Keratinocyte (primary cell): ENCODE results near the gene THOC6. TPM values are rescaled to one million over a fixed set of nuclear protein-coding genes. Genes with fewer than 3 reads are reported as not detected.

Experiments used
- polyA plus RNA-seq, 5 experiments: library from polyadenylated mRNA; depleted of rRNA in 3 of 5; stranded (reverse) in 3 of 5; stranded (forward) in 1 of 5; unstranded in 1 of 5; fragments of >200 nt; gene quantifications; 1 replicate in 1 of 5; 2 replicates in 3 of 5; 3 replicates in 1 of 5; pipeline versions ENCODE4 v1.2.1 to v1.2.3, GENCODE V29; 2011 to 2012; ENCODE audit warnings: missing spikeins in 2 of 5, low read depth in 1 of 5, low replicate concordance in 1 of 5
- small RNA-seq, 3 experiments: library from RNA; depleted of rRNA; stranded (forward); fragments of <200 nt; gene quantifications; one replicate each; pipeline ENCODE3, GENCODE V24; 2012; ENCODE audit warnings: low read depth in 3 of 3, low replicate concordance in 1 of 3; ENCODE audit not compliant: insufficient read length in 3 of 3

The THOC6 gene
- polyA plus RNA-seq, 1 donor (not counting 4 experiments of a cell fraction or from before 2014, with no cell fraction given) = 10.3 TPM

Small RNAs within 50 kb of the gene (small RNA-seq; reads per million reads assigned to genes)
- gene LINC00514 = 0 to 0.25 (median 0) reads per million in 3 experiments

Other genes starting within 250 kb of the THOC6 start
- 150 to 593 TPM (median 235 TPM) in 3 replicates for gene ELOB, start 246.8 kb upstream of the THOC6 start, polyA plus RNA-seq
- not detected in 3 replicates for gene PRSS33, start 236.5 kb upstream of the THOC6 start, polyA plus RNA-seq
- not detected in 3 replicates for gene PRSS41, start 225.6 kb upstream of the THOC6 start, polyA plus RNA-seq
- gene PRSS21, start 206.8 kb upstream of the THOC6 start, polyA plus RNA-seq = 0.52 to 1.0 TPM (median 0.99 TPM) in 3 replicates
- gene ZG16B, start 193.7 kb upstream of the THOC6 start, polyA plus RNA-seq = 1.7 to 2.6 TPM (median 2.1 TPM) in 3 replicates
- gene PRSS22, start 165.9 kb upstream of the THOC6 start, polyA plus RNA-seq = 2.2 to 3.7 TPM (median 3.5 TPM) in 3 replicates
- 10.1 to 20.7 TPM (median 13.6 TPM) in 3 replicates for gene FLYWCH2, start 140.8 kb upstream of the THOC6 start, polyA plus RNA-seq
- gene FLYWCH1, start 112.1 kb upstream of the THOC6 start, polyA plus RNA-seq = 16.2 to 21.7 TPM (median 20.2 TPM) in 3 replicates
- gene KREMEN2, start 59.8 kb upstream of the THOC6 start, polyA plus RNA-seq = 3.3 to 7.4 TPM (median 3.8 TPM) in 3 replicates
- gene PAQR4, start 54.7 kb upstream of the THOC6 start, polyA plus RNA-seq = 16.8 to 26.6 TPM (median 18.4 TPM) in 3 replicates
- gene PKMYT1, start 43.6 kb upstream of the THOC6 start, polyA plus RNA-seq = 3.0 to 16.0 TPM (median 6.9 TPM) in 3 replicates
- gene CLDN9, start 11.1 kb upstream of the THOC6 start, polyA plus RNA-seq = 0.02 TPM in 1 of 3 replicates, not detected in the others
- gene CLDN6, start 5.9 kb upstream of the THOC6 start, polyA plus RNA-seq = 0.12 TPM in 1 of 3 replicates, not detected in the others
- 147 to 250 TPM (median 188 TPM) in 3 replicates for gene TNFRSF12A, start 3.7 kb upstream of the THOC6 start, polyA plus RNA-seq
- gene HCFC1R1, start 93 bp upstream of the THOC6 start, polyA plus RNA-seq = 12.8 to 19.2 TPM (median 13.0 TPM) in 3 replicates
- gene BICDL2, start 12.9 kb downstream of the THOC6 start, polyA plus RNA-seq = 0.91 to 2.8 TPM (median 1.3 TPM) in 3 replicates
- gene MMP25, start 22.5 kb downstream of the THOC6 start, polyA plus RNA-seq = 0.09 to 0.17 TPM (median 0.17 TPM) in 3 replicates
- 0.28 to 0.67 TPM (median 0.31 TPM) in 3 replicates for gene IL32, start 41.6 kb downstream of the THOC6 start, polyA plus RNA-seq
- not detected in 3 replicates for gene ZSCAN10, start 75.3 kb downstream of the THOC6 start, polyA plus RNA-seq
- gene ZNF205, start 88.6 kb downstream of the THOC6 start, polyA plus RNA-seq = 6.0 to 8.7 TPM (median 8.1 TPM) in 3 replicates
- 0.51 to 1.1 TPM (median 0.62 TPM) in 3 replicates for gene ZNF213, start 111.0 kb downstream of the THOC6 start, polyA plus RNA-seq
- gene OR1F1, start 164.2 kb downstream of the THOC6 start, polyA plus RNA-seq = 0.51 to 0.89 TPM (median 0.58 TPM) in 3 replicates
- 3.1 to 4.7 TPM (median 4.3 TPM) in 3 replicates for gene ZNF200, start 211.1 kb downstream of the THOC6 start, polyA plus RNA-seq
- 0.03 TPM in 1 of 3 replicates, not detected in the others for gene MEFV, start 232.6 kb downstream of the THOC6 start, polyA plus RNA-seq